Measurements from ENCODE around the gene MIER2. TPM values are rescaled to one million over a fixed set of nuclear protein-coding genes. Genes with fewer than 3 reads are reported as not detected.

The MIER2 gene
- total RNA-seq, 2 donors from 2014 or later = 17.3 to 19.1 TPM

DNA sequence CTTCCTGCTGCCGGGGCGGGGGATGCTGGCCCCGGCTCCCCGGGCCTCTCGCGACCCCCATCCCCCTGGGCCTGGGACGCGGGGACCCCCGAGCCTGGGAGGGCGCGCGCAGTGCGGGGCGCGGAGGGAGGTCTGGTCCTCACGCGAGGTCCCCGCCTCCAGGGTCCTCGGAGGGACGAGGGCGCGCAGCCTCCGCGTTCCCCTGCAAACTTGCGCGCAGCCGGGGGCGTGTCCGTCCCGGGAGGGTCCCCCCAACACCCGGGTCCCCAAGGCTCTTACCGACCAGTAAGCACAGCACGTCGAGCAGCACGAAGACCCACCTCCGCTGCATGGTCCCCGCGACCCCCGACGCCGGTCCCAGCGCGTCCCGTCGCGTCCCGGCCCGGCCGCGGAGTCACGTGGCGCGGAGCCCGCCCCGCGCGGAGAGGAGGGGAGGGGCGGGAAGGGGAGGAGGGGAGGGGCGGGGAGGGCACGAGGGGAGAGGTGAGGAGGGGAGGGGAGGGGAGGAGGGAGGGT lies 53.5 kb downstream of the MIER2 start, which contains the start of gene PLPP2:
PLPP2 (minus strand) TSS at position 398 of the 516 bp plus-strand sequence; CDS start at position 331, 67 bp downstream.
- Histone ChIP-seq H3K4me1 (no peaks in the 10 kb centered on the region), H3K27me3 (peaks cover 16% of the 10 kb centered on the region), H3K27ac (peak within 1 kb of the TSS; percentile 89), H3K36me3 (no peaks in the 10 kb centered on the region), H3K4me3 (peak within 1 kb of the TSS; percentile 44), H3K9me3 (no peaks in the 10 kb centered on the region), H3K9ac (ENCODE audit: low read depth in 2 of 2, low read length in 2 of 2) (peak within 1 kb of the TSS; percentile 70 to 84)
- TF ChIP-seq, protein P1, sequence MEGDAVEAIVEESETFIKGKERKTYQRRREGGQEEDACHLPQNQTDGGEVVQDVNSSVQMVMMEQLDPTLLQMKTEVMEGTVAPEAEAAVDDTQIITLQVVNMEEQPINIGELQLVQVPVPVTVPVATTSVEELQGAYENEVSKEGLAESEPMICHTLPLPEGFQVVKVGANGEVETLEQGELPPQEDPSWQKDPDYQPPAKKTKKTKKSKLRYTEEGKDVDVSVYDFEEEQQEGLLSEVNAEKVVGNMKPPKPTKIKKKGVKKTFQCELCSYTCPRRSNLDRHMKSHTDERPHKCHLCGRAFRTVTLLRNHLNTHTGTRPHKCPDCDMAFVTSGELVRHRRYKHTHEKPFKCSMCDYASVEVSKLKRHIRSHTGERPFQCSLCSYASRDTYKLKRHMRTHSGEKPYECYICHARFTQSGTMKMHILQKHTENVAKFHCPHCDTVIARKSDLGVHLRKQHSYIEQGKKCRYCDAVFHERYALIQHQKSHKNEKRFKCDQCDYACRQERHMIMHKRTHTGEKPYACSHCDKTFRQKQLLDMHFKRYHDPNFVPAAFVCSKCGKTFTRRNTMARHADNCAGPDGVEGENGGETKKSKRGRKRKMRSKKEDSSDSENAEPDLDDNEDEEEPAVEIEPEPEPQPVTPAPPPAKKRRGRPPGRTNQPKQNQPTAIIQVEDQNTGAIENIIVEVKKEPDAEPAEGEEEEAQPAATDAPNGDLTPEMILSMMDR (IDR thresholded peaks at IDR 0.05) = no peak
- intact Hi-C loops (cut with DNase I) = no loop called here
- DNase-seq = peak; percentile 37

DNA sequence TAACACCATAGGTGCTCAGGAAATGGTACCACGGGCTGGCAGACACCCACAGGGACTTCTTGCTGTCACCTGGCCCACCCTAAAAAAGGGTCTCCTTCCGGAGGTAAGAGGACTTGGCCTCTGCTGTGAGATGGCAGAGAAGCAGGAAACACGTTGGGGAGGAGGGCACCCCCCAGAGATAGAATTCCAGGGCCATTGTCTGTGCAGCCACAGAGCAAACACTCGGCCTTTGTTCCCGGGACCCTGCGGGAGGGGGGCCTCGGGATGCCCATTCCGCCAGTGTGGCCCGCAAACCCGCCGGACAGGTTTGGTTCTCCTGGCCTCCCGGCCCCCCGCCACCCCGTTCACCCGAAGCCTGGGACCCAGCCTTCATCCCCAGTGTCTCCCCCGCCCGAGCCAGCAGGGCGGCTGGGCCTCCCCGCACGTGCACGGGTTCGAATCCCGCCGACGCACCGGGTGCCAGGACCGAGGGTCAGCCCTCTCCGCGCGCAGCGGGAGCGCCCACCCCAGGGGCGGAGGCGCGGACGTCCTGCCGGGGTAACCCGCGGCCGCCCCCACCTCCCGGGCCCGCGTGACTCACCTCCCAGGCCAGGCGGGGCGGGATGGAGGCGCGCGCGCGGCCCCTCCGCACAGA lies 54.1 kb downstream of the MIER2 start:
- intact Hi-C loops (cut with DNase I) = no loop called here
- no peaks in the 10 kb centered on the region for H3K36me3 ChIP-seq
- no peaks in the 10 kb centered on the region for H3K9me3 ChIP-seq
- H3K4me1 ChIP-seq = no peaks in the 10 kb centered on the region
- peak overlapping the region; percentile 89 for H3K27ac ChIP-seq
- TF ChIP-seq, protein P1 (IDR thresholded peaks at IDR 0.05) = no peak
- H3K9ac ChIP-seq (ENCODE audit: low read depth in 2 of 2, low read length in 2 of 2) = peak overlapping the region; percentile 70 to 84
- H3K4me3 ChIP-seq = peak overlapping the region; percentile 44
- DNase-seq = peak; percentile 65
- H3K27me3 ChIP-seq = peaks cover 16% of the 10 kb centered on the region

DNA sequence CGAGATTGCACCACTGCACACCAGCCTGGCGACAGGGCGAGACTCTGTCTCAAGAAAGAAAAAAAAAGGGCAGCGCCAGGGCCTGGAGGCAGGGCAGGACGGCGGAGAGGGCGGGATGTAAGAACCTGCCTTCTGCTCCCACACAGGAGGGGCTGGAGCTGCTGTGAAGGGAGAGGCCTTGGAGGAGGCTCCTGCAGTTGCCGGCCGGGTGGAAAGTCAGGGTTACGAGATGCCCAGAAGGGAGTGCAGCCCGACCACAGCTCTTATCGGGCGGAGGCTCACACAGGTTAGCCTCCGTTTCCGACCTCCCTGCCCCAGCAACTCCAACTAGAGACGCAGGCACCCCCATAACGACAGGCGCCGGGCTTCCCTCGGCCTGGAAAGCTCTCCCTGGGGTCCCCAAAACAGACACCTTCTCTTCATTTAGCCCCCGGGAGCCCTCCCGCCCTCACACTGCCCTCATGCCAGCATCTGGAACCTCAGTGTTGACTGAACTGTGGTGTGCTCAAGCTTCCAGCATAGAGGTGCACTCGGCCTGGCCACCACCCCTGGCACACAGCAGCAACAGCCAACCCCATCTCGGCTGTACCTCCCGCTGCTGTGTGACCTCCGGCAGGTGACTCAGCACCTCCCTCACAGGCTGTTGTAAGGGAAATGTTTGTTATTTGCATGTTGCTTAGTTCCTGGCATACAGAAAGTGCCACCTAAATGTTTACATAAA lies 54.8 kb downstream of the MIER2 start:
- TF ChIP-seq, protein P1 (IDR thresholded peaks at IDR 0.05) = no peak
- Histone ChIP-seq H3K9me3 (no peaks in the 10 kb centered on the region), H3K27me3 (peaks cover 13% of the 10 kb centered on the region), H3K4me1 (no peaks in the 10 kb centered on the region), H3K4me3 (peak overlapping the region; percentile 44), H3K9ac (ENCODE audit: low read depth in 2 of 2, low read length in 2 of 2) (peak overlapping the region; percentile 70 to 84), H3K27ac (peak overlapping the region; percentile 89), H3K36me3 (no peaks in the 10 kb centered on the region)
- peak; percentile 74 for DNase-seq
- intact Hi-C loops (cut with DNase I) = no loop called here

DNA sequence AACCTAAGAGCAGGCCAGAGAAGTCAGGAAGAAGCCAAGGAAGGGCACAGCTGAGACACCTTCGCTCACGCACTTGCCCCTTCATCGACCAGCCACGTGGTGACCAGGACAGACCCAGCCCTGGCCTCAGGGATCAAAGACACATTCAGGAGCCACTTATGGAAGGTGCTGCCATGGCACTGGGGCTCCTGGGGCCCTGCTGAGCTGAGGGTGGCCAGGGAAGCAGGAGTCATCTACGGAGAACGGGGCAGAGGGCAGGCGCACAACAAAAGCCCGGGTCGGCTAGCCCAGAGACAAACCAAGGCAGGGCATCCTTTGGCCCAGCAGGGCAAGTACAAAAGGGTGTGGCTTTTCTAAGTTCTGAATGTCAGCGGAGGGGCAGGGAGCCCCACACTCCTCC lies 55.7 kb downstream of the MIER2 start:
- H3K27ac ChIP-seq = no peak overlapping the region
- H3K36me3 ChIP-seq = no peaks in the 10 kb centered on the region
- intact Hi-C loops (cut with DNase I) = no loop called here
- peak overlapping the region in 1 of 2 donors; percentile 63 for H3K9ac ChIP-seq (ENCODE audit: low read depth in 2 of 2, low read length in 2 of 2)
- no peaks in the 10 kb centered on the region for H3K4me1 ChIP-seq
- no peaks in the 10 kb centered on the region for H3K9me3 ChIP-seq
- TF ChIP-seq, protein P1 (IDR thresholded peaks at IDR 0.05) = no peak
- DNase-seq = no peak
- no peak overlapping the region for H3K4me3 ChIP-seq
- peaks cover 8% of the 10 kb centered on the region for H3K27me3 ChIP-seq

GRCh38 chr19:287381-287871 lies 57.2 kb downstream of the MIER2 start:
- intact Hi-C loops (cut with DNase I) = no loop called here

More at GRCh38 chr19:287381-287871, 57.2 kb downstream of the MIER2 start:
- DNase-seq = no peak
- Histone ChIP-seq H3K36me3 (no peaks in the 10 kb centered on the region), H3K9ac (ENCODE audit: low read depth in 2 of 2, low read length in 2 of 2) (no peak overlapping the region), H3K27me3 (peaks cover 4% of the 10 kb centered on the region), H3K9me3 (no peaks in the 10 kb centered on the region), H3K4me1 (no peaks in the 10 kb centered on the region), H3K4me3 (no peak overlapping the region), H3K27ac (no peak overlapping the region)
- TF ChIP-seq, protein P1 (IDR thresholded peaks at IDR 0.05) = no peak
